Activated CD4-positive, alpha-beta T cell treated with anti-CD3 and anti-CD28 coated beads, Interleukin-2, amount 50 U/mL, for 48 hours (primary cell): ENCODE results near the gene AKAP13.
A peak's percentile ranks its signal among the peaks of the same experiment; 100 is the strongest.

Experiments used
- DNase-seq, 2 experiments: peaks; one replicate each; pipeline ENCODE4 v3.0.0-alpha.2; 2020

The AKAP13 gene

DNA sequence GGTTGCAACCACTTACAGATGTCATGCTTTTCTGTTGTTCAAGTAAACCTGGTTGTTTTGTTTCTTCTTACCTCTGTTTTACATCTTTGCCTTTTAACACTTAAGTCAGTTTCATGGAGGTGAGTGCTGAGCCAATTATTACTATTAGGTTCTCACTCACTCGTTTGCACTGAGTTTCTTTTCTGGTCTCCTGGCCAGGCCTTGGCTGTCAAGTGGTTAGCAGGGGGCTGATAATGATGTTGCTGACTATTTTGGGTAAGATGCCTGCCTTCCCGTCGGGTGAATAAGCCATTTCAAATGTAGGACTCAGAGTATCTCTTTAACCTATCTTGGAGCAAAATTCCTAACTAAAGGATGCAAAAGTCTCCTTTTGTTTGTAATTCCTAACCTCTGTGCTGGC, 335.9 kb downstream of the AKAP13 start:
- no peak for DNase-seq

- no peak for DNase-seq
Observed at GRCh38 chr15:85717212-85717611, 336.8 kb downstream of the AKAP13 start.

GRCh38 chr15:85718271-85718971, 338.0 kb downstream of the AKAP13 start:
- DNase-seq, result no peak

- DNase-seq, result no peak
Observed at GRCh38 chr15:85718981-85719380, 338.6 kb downstream of the AKAP13 start.

GRCh38 chr15:85722374-85723152, 342.2 kb downstream of the AKAP13 start:
- no peak for DNase-seq

DNA sequence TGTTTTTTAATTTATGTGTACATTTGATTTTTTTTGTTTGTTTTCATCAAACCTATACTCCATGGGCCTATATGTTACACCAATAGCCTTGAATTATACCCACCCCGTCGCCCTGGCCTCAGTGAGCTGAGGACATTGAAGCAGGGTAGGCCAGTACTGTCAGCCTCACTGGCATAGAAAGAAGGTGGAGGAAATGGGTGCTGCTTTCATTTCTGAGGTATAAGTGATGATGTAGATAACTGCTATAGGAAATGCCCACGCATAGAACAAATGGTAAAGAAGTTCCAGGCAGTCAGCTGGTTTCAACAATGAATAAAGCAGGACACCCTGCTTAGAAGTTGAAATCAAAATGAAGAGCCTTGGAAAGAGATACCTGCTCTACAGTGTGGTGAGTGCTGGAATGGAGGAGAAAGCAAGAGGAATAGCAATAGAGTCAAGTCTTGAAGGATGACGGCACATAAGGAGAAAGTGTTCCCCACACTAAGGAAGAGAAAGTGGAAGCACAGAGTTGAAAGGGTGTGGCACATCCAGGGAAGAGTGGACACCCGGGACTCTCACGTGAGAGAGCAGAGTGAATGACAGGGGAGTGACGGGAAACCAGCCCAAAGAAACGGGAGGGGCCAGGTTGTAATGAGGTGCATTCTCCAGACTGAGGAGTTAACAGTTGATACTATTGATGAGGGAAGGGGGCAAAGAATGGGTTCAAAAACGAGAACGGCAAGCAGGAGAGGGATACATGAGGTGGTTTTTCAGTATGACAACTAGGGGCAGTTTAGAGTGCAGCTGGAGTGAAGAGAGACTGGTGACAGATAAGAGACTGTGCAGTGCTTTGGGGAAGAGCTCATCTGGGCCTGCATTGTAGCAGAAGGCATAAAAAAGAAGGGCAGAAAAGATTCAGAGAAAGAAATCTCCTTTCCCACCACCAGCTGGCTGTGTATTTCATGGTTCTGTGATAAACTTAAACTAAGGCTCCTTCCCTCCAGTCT, 343.9 kb downstream of the AKAP13 start:
- peak in 1 of 2 experiments; percentile 25 for DNase-seq

GRCh38 chr15:85725019-85725418, 344.6 kb downstream of the AKAP13 start:
- no peak for DNase-seq

DNA sequence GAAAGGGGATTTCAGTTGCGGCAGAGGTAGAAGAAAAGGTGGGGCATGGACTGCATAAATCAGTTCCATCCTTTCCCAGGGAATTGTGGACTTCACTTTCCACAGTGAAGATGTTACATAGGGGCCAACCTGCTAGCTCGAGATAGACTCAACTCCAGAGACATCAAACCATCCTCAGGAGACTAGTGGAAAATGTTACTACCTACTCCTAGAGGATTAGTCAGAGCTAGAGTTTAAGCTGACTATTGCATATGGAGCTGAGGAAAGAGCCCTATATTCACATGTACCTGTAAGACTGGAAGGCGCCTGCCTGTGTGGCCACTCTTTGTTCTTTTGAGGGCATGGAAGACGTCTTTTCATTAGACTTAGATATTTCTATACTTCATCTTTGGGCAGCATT, 345.2 kb downstream of the AKAP13 start:
- DNase-seq, result no peak

DNA sequence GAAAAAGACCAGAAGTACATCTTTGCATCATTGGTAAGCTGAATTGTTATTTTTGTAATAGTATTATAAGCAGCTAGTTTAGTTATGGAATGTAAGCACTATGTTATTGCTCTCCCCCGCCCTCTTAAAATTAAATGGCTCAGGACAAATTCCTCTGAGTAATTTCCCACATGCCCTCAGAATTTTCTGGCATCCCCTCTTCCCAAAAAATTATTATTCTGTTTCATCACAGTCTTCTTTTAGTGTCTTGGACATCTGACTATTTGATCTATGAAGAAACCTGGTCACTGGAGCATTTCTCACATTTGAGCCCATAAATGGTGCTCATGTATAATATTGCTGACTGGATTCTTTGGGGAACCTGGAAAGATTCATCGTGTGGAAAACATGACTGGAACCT, 346.1 kb downstream of the AKAP13 start:
- no peak for DNase-seq

DNA sequence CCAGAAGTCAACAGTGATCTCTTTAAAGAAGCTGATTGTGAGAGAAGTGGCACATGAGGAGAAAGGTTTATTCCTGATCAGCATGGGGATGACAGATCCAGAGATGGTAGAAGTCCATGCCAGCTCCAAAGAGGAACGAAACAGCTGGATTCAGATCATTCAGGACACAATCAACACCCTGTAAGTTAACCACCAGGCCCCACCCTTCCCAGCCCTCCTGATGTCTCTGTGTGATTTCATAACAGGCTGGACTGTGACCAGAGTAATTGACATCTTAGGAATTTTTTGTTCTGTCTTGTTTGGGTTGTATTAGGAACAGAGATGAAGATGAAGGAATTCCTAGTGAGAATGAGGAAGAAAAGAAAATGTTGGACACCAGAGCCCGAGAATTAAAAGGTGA, 346.7 kb downstream of the AKAP13 start:
- DNase-seq, result no peak

- peak in 1 of 2 experiments; percentile 42 for DNase-seq
Observed at GRCh38 chr15:85730001-85730820, 349.8 kb downstream of the AKAP13 start.

DNA sequence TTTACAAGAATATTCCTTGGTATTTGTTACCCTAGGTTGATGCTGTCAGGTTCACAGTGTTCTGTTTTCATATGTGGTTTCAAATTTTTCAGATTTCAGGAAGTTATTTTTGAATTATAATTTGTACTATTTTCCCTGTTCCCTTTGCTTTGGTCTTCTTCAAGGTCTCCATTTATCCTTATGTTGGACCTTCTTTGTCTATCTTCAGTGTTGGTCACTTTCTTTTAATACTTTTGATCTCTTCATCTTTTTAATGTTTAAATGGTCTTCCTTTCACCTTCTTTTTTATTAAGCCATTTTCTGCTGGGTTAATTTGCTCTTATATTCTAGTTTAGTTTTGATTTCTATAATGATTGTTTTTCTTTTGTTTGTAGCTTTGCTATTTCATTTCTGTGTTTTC, 353.0 kb downstream of the AKAP13 start:
- DNase-seq, result no peak

DNA sequence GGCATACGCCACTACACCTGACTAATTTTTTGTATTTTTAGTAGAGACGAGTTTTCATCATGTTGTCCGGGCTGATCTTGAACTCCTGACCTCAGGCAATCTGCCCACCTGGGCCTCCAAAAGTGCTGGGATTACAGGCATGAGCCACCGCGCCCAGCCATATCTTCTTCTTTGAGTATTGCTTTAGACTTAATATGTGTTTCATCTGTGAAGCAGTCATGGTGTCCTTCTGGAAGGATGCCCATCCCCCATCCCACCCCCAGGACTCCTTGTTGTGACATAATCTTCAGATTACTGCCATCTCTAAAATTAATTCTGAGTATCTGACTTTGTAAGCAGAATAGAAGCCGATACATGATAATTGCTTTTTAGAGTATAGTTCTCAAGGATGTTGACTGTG, 356.7 kb downstream of the AKAP13 start:
- DNase-seq, result no peak

DNA sequence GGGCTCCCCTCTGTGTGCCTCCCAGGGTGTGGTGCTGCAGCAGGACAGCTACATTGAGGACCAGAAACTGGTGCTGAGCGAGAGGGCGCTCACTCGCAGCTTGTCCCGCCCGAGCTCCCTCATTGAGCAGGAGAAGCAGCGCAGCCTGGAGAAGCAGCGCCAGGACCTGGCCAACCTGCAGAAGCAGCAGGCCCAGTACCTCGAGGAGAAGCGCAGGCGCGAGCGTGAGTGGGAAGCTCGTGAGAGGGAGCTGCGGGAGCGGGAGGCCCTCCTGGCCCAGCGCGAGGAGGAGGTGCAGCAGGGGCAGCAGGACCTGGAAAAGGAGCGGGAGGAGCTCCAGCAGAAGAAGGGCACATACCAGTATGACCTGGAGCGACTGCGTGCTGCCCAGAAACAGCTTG, 360.6 kb downstream of the AKAP13 start:
- no peak for DNase-seq

DNA sequence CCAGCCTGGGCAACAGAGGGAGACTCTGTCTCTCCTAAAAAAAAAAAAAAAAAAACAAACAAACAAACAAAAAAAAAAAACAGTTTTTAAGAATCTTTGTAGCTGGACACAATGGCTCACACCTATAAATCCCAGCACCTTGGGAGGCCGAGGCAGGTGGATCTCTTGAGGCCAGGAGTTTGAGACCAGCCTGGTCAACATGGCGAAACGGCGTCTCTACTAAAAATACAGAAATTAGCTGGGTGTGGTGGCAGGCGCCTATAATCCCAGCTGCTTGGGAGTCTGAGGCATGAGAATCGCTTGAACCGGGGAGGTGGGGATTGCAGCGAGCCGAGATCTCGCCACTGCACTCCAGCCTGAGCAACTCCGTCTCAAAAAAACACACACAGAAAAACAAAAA, 361.3 kb downstream of the AKAP13 start:
- DNase-seq, result no peak

- no peak for DNase-seq
Observed at GRCh38 chr15:85742186-85742821, 361.9 kb downstream of the AKAP13 start.

DNA sequence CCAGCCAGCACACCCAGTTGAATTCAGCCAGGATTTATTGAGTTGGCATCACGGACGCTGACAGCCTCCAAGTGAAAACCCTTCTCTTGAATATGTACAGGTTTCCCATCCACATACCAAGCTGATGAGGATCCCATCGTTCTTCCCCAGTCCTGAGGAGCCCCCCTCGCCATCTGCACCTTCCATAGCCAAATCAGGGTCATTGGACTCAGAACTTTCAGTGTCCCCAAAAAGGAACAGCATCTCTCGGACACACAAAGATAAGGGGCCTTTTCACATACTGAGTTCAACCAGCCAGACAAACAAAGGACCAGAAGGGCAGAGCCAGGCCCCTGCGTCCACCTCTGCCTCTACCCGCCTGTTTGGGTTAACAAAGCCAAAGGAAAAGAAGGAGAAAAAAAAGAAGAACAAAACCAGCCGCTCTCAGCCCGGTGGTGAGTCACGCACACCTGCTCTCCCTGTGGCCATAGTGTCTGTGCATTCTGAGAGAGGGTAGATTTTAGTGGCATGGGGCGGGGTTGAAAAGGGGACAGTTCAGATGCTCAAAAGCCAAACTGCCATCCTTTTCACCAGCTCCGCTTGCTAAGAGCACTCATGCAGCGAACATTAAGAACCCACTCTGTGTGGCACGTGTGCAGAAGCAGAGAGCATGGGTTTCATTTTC, 363.1 kb downstream of the AKAP13 start:
- no peak for DNase-seq

DNA sequence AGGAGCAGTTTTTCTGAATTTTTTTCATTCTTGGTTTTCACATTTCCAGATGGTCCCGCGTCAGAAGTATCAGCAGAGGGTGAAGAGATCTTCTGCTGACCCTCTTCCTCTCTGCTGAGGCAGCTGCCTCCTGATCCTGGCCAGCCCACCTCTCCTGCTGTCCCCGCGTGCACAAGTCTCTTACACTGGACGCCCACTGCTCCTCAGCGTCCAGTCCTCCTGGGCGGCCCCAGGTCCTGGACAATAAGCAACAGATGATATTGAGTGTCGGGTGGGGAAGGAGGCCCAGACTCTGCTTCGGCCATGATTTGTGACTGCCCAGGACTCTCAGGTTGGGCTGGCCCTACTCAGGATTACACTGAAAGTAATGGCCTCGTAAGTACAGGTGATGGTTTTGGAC, 364.2 kb downstream of the AKAP13 start:
- DNase-seq, result no peak

GRCh38 chr15:85745023-85745422, 364.6 kb downstream of the AKAP13 start:
- DNase-seq, result no peak

- no peak for DNase-seq
Observed at GRCh38 chr15:85745525-85746150, 365.2 kb downstream of the AKAP13 start.

GRCh38 chr15:85746641-85747040, 366.2 kb downstream of the AKAP13 start:
- DNase-seq, result no peak
